ENCODE measurements around the gene APOC4.
A peak's percentile ranks its signal among the peaks of the same experiment; 100 is the strongest.

The APOC4 gene

DNA sequence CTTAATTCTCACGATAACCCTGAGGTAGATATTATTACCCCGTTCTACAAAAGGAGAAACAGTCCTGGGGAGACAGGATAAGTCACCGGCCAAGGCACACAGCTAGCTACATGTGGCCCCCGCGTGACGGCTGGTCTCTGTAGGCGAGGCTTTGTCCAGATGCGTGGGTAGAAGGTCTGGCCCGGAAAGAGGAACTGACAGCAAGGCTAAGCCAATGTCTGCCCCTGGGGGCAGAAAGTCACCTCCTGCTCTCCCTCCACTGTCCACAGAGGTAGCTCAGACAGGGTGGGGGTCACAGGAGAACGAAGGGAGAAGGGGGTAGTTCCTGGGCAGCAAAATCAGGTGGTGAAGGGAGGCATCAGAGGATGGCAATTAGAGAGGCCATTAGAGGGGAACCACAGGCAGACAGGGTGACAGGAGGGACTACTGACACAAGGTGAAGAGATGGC lies 1.8 kb downstream of the APOC4 start:
- in situ Hi-C loops (cut with MboI; ENCODE audit: low sequenced_read_pairs, unreplicated experiment), result no loop called here
- DNase-seq (ENCODE audit: low spot score), result peak; percentile 92
- TF ChIP-seq CTCF (IDR thresholded peaks at IDR 0.05; ENCODE audit: borderline replicate concordance, control extremely low read depth, extremely low read depth, insufficient read depth, missing control alignments), result no peak

DNA sequence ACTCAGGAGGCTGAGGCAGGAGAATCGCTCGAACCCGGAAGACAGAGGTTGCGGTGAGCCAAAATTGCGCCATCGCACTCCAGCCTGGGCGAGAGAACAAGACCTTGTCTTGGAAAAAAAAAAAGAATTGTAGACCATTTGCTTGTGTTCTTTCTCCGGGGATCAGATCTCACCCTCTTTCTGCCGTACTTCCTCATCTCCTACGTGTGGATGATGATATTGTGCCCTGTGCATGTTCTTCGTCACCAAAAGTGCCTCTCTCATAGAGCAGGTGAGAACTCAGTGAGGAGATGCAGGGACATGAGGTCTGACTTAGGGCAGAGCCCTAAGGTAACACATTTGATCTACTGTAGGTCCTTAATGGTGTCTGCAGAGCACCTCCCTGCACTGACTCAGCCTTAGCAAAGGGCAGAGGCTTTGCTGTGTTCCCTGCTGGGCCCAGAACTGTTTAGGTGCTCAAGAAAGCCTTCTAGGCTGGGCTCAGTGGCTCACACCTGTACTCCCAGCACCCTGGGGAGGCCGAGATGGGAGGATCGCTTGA lies 5.1 kb downstream of the APOC4 start:
- in situ Hi-C loops (cut with MboI; ENCODE audit: low sequenced_read_pairs, unreplicated experiment), result no loop called here
- no peak for DNase-seq (ENCODE audit: low spot score)
- TF ChIP-seq CTCF (IDR thresholded peaks at IDR 0.05; ENCODE audit: borderline replicate concordance, control extremely low read depth, extremely low read depth, insufficient read depth, missing control alignments), result no peak

- in situ Hi-C loops (cut with MboI; ENCODE audit: low sequenced_read_pairs, unreplicated experiment), result no loop called here
- no peak for DNase-seq (ENCODE audit: low spot score)
- TF ChIP-seq CTCF (IDR thresholded peaks at IDR 0.05; ENCODE audit: borderline replicate concordance, control extremely low read depth, extremely low read depth, insufficient read depth, missing control alignments), result no peak
Observed at GRCh38 chr19:44948237-44948636, 6.2 kb downstream of the APOC4 start.

GRCh38 chr19:44948763-44949374 lies 6.8 kb downstream of the APOC4 start:
- in situ Hi-C loops (cut with MboI; ENCODE audit: low sequenced_read_pairs, unreplicated experiment), result no loop called here

DNA sequence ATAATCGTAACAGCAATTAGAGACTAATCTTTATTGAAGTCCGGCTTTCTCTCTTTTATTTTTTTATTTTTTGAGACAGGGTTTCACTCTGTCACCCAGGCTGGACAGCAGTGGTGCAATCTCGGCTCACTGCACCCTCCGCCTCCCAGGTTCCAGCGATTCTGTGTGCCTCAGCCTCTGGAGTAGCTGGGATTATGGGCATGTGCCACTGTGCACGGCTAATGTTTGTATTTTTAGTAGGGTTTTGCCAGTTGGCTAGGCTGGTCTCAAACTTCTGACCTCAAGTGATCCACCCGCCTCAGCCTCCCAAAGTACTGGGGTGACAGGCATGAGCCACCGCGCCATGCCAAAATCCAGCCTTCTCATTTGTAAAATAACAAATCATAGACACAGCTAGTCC lies 7.5 kb downstream of the APOC4 start:
- DNase-seq (ENCODE audit: low spot score), result no peak
- in situ Hi-C loops (cut with MboI; ENCODE audit: low sequenced_read_pairs, unreplicated experiment), result no loop called here
- no peak for TF ChIP-seq CTCF (IDR thresholded peaks at IDR 0.05; ENCODE audit: borderline replicate concordance, control extremely low read depth, extremely low read depth, insufficient read depth, missing control alignments)

More at GRCh38 chr19:44948763-44949374, 6.8 kb downstream of the APOC4 start:
- TF ChIP-seq CTCF (IDR thresholded peaks at IDR 0.05; ENCODE audit: borderline replicate concordance, control extremely low read depth, extremely low read depth, insufficient read depth, missing control alignments), result no peak
- no peak for DNase-seq (ENCODE audit: low spot score)

DNA sequence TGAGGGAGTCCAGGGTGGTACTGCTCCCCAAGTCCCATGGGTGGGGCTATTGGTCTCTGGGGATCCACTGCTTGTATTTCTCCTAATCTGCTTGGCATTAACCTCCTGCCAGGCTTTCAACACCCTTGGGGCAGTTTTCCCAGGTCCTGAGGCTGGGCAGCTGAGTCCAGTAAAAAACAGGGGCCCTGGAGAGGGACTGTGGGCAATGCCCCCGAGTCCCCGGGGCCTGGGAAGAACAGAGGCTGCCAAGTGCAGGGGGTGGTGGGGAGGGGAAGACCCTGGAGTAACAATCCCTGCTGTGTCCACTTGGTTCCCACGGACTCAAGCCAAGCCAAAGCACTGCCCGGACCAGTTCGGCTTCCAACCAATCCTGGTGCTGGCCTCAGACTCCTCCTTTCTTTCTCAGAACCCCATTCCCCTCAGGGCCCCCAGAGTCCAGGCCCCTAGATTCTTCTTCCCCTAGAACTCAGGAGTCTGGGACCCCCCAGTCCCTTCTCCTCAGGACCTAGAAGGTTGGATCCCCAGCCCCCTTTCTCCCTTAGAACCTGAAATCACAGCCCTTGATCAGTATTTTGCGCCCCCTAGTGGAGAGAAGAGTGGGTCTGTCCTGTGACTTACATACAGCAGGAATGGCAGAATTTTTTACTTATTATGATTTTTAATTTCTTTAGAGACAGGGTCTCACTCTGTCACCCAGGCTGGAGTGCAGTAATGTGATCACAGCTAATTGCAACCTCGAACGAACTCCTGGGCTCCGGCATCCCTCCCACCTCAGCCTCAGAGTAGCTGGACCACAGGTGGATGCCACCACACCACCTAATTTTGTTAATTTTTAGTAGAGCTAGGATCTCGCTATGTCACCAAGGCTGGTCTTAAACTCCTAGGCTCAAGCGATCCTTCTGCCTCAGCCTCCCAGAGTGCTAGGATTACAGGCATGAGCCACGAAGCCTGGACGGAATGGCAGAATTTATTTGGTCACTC lies 9.4 kb downstream of the APOC4 start:
- peak; percentile 82 for DNase-seq (ENCODE audit: low spot score)
- in situ Hi-C loops (cut with MboI; ENCODE audit: low sequenced_read_pairs, unreplicated experiment), result loop anchor here (10.0 kb wide), 1 partner anchor 167 kb away; no protein-coding TSS in a partner anchor
- TF ChIP-seq CTCF (IDR thresholded peaks at IDR 0.05; ENCODE audit: borderline replicate concordance, control extremely low read depth, extremely low read depth, insufficient read depth, missing control alignments), result peak; percentile 79
